GM18873 (cell line): Measurements from ENCODE around the gene HES6.

Experiments
- ATAC-seq: cut with Tn5 transposase; IDR thresholded peaks from one replicate; pipeline ENCODE4 v1.9.1; 2021; ENCODE audit warnings: mild to moderate bottlenecking, moderate library complexity, moderate number of reproducible peaks; ENCODE audit not compliant: unreplicated experiment, low FRiP score

The HES6 gene

GRCh38 chr2:238203973-238204683 lies 35.7 kb downstream of the HES6 start:
- ATAC-seq, result peak; percentile 10

- ATAC-seq, result peak; percentile 81
Measured at GRCh38 chr2:238203094-238203972, 36.5 kb downstream of the HES6 start, which contains the start of gene ILKAP. TSS of gene ILKAP (minus strand) at chr2:238203695. CDS start at chr2:238203553, 142 bp downstream.

GRCh38 chr2:238202326-238203093 lies 37.3 kb downstream of the HES6 start:
- ATAC-seq, result no peak

- ATAC-seq, result no peak
Measured at GRCh38 chr2:238190445-238190844, 49.4 kb downstream of the HES6 start.
